NCI-H1417 treated with DMSO at 0.1 percent for 48 hours (cell line): ENCODE results near the gene MYOM3.

Source experiments
- DNase-seq: peaks from one replicate; lab custom pipeline; 2025; lab: John Stamatoyannopoulos, UW

MYOM3 gene

GRCh38 chr1:24114753-24115152 lies 2.8 kb upstream of the MYOM3 start:
- DNase-seq = no peak

DNA sequence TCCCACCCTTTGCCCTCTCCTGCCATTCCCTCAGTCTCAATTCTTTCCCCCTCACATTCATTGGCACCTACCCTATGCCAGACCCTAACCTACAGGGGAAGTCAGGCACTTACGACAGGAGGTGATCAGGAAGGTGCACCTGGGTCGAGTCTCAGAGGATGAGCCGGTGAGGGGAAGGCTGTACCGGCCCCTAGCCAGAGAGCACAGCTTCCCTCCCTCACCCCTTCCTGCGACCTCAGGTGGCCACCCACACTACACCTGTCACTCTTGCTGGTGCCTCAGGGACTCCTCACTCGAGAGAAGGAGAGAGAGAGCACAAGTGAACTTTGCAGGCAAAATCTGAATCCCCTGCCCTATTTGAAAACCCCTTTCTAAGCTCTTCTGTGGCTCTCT lies 1.7 kb upstream of the MYOM3 start:
- no peak for DNase-seq

GRCh38 chr1:24111262-24111995 lies 506 bp downstream of the MYOM3 start:
- DNase-seq = no peak

DNA sequence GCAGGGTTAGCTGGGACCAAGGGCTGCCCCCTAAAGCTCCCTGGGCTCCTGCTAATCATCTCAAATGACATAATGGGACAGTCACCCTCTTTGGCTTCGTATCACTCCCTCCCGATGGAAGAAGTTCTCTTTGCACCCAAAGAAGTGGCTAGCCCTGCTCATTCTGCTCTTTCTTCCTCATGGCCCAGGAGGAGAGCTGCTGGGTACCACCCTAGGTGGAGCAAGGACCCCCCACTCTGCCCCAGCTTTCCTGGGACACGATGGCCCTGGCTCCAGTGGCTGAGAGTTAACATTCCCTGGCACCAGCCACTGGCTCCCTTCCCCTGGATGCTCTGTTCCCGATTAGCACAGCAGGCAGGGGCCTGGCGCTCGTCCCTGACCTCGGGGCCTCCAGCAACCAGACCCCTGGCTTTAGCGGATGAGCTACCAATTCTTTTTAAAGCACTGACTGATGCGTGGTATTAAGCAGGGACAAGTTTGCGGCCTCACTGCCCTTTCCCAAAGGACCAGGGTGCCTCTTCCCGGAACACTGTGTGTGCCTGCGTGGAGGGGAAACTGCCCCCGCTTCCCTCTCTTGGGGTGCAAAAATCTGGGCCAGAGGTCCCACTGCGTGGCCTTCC lies 1.2 kb downstream of the MYOM3 start:
- no peak for DNase-seq

- DNase-seq = no peak
These were observed 2.1 kb downstream of the MYOM3 start for GRCh38 chr1:24109686-24110475.

DNA sequence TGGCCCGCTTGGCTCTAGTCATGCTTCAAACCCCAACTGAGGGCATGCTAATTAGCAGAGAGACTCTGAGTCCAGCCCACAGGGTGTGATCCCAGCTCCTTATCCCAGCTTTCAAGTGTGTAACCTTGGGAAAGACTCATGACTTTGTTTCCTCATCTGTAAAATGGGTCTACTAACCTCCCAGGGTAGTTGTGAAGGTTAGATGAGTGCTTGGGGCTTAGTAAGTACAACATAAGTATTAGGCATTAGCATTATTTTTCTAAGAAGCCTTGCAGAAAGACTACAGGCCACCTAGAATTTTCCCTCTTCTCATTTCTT lies 2.8 kb downstream of the MYOM3 start:
- DNase-seq = no peak

- no peak for DNase-seq
These were observed 3.4 kb downstream of the MYOM3 start for GRCh38 chr1:24108334-24109165.

DNA sequence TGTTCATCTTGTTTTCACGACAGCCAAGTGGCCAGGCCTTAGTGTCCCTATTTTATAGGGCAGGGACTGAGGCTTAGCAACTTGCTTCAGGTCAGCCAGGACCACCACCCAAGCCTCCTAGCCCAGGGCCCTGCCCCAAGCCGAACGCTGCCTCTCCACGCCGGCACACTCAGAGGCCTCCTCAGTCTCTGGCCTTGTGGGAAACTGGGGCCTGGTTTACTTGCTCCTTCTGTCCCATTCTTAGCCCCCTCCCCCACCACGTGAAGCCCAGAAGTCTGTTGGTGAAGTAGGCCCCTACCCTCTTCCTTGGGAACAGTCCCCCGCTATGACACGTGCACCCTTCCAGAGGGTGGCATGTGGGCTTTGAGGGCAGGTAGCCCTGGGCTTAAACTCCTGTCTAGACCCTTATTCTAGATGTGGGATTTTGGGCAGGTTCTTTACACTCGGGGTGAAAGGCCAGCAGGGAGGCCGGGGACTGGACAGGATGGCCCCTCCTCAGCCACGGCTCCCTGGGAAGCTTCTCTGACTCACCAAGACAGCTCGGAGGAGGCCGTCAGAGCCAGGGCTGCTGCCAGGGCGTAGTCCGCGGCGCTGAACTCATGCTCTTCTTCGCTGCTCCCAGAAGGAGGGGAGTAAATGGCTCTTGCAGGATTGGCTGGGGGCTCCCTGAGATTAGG lies 4.3 kb downstream of the MYOM3 start:
- no peak for DNase-seq

DNA sequence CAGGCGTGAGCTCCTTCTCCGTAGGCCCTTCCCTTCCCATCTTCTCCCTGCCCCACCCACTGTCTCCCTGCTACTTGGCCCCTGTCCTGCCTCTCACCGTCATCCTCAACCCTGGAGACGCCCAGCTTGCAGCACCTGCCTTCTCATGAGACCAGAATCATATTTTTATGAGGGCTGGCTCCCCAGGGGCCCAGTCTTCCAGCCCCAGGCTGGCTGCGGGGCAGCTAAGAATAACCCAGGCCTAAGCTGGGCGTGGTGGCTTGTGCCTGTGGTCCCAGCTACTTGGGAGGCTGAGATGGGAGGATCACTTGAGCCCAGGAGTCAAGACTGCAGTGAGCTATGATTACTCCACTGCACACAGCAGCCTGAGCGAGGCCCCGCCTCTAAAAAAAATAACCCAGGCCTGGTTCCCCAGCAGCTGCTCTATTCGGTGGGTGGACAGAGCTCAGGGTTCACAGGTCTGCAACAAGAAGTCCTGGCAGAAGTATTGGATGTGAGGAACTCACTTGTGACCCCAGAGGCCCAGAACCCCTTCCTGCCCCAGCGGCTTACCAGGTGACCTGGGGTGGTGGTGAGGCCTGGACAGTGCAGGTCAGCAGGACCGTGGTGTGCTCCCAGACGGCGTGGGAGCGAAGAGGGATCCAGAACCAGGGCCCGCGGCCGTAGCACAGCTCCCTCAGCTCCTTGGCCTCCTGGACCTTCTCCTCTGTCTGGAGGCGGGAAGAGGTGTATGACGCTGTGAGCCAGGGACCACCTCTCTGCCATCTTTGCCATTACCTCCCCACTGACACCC lies 6.4 kb downstream of the MYOM3 start:
- DNase-seq = no peak

- DNase-seq = no peak
These were observed 7.1 kb downstream of the MYOM3 start for GRCh38 chr1:24104854-24105253.

DNA sequence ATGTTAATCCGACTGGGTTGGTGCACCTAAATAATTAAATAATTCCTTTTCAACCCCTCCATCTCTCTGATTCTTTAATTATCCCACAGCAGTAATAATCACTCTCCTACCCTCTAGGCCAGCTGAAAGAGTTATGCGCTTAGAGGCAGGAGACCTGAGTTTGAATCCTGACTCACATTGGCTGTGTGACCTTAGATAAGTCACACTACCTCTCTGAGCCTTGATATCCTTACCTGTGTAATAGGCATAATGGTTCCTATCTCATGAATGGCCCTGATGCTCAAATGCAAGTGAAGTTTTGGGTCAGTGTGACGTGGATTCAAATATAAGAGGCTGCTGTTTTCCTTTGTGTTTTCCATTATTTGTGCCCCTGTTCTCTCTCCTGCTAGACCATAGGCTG lies 8.1 kb downstream of the MYOM3 start:
- no peak for DNase-seq

GRCh38 chr1:24103408-24103807 lies 8.5 kb downstream of the MYOM3 start:
- DNase-seq = no peak

GRCh38 chr1:24102961-24103360 lies 9.0 kb downstream of the MYOM3 start:
- no peak for DNase-seq

GRCh38 chr1:24101796-24102586 lies 9.9 kb downstream of the MYOM3 start:
- DNase-seq = no peak

DNA sequence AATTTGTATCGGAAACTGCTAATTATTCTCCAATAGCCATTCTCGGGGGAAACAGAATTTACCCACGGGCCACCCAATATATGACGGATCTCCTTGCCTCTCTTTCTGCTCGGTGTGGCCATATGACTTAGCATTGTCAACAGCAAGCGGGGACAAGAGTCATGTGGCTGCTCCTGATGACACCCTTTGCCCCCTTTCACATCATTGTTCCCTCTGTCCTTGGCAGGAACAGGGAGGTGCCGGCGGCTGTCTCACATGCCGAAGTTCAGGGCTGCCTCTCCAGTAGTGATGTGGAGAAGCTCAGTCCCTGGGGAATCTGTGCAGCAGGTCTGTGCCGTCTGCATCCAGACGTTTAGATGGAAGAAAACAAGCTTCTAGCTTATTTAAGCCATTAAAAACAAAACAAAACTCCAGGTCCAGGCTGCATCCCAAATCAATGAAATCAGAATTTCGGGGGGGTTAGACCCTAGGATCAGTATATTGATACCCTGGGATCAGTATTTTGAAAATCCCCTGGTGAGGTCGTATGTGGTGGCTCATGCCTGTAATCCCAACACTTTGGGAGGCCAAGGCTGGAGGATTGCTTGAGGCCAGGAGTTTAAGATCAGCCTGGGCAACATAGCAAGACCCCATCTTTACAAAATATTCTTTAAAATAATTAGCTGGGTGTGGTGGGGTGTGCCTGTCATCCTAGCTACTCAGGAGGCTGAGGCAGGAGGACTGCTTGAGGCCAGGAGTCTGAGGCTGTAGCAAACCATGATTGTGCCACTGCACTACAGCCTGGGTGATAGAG lies 10.8 kb downstream of the MYOM3 start:
- DNase-seq = no peak

- no peak for DNase-seq
These were observed 12.8 kb downstream of the MYOM3 start for GRCh38 chr1:24098943-24099638.

- DNase-seq = no peak
These were observed 13.8 kb downstream of the MYOM3 start for GRCh38 chr1:24098102-24098501.

- no peak for DNase-seq
These were observed 14.3 kb downstream of the MYOM3 start for GRCh38 chr1:24097663-24098062.

DNA sequence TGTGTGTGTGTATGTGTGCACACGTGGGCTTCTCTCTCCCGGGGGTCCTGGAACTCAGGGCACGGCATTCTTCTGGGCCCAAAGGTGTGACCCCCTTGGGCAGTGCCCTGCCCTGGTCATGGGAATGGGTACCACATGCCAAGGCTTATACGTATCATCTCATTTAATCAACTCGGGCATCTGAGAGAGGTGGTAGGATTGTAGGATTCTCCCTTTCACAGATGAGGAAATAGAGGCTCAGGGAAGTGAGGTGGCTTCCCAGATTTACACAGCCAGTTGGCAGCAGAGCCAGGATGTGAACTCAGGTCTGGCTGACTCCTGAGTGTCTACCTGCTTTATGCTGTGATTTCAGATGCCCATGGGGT lies 15.2 kb downstream of the MYOM3 start:
- DNase-seq = no peak
